MCF 10A (cell line): ENCODE results near the gene GRIN1. TPM values are rescaled to one million over a fixed set of nuclear protein-coding genes. Genes with fewer than 3 reads are reported as not detected.

Experiments
- BruUV-seq: library from RNA; stranded (reverse); fragments of 400-500 nt; replicated peaks from 2 replicates; lab custom pipeline; 2021; lab: Mats Ljungman, UMichigan
- CTCF ChIA-PET: fragments of 300-600 bp; sonication (Branson Sonifier 250); formaldehyde crosslinking; extraction: SDS; loops from one replicate; lab custom pipeline; 2021; ENCODE audit warnings: antibody characterized with exemption, inconsistent platforms; lab: Yijun Ruan, JAX
- POLR2A ChIA-PET: fragments of 300-600, 350-650 bp; sonication (Branson Sonifier 250); formaldehyde crosslinking; extraction: SDS; loops from one replicate; lab custom pipeline; 2020; ENCODE audit warnings: antibody characterized with exemption, inconsistent platforms; lab: Yijun Ruan, JAX
- DNase-seq: peaks from one replicate; pipeline ENCODE4 v3.0.0-alpha.2; 2018; ENCODE audit not compliant: unreplicated experiment
- H3K27ac Mint-ChIP-seq: one replicate; pipeline ENCODE4 v1.8.0; 2022; ENCODE audit warnings: mild to moderate bottlenecking, low read depth, mixed read lengths; ENCODE audit not compliant: unreplicated experiment
- H3K27me3 Mint-ChIP-seq: one replicate; pipeline ENCODE4 v1.8.0; 2022; ENCODE audit warnings: mixed read lengths; ENCODE audit not compliant: insufficient read depth, unreplicated experiment
- H3K36me3 Mint-ChIP-seq: one replicate; pipeline ENCODE4 v1.8.0; 2022; ENCODE audit warnings: mild to moderate bottlenecking, moderate library complexity, mixed read lengths; ENCODE audit not compliant: insufficient read depth, unreplicated experiment
- H3K4me1 Mint-ChIP-seq: one replicate; pipeline ENCODE4 v1.8.0; 2022; ENCODE audit warnings: mixed read lengths; ENCODE audit not compliant: insufficient read depth, unreplicated experiment
- H3K4me3 Mint-ChIP-seq: one replicate; pipeline ENCODE4 v1.8.0; 2022; ENCODE audit warnings: mild to moderate bottlenecking, moderate library complexity, mixed read lengths; ENCODE audit not compliant: unreplicated experiment
- H3K9me3 Mint-ChIP-seq: one replicate; pipeline ENCODE4 v1.8.0; 2022; ENCODE audit warnings: mixed read lengths; ENCODE audit not compliant: unreplicated experiment
- CTCF ChIP-seq: fragments of 200-600 bp; IDR thresholded peaks from one replicate; pipeline ENCODE4 v1.8.0; 2022; ENCODE audit warnings: antibody characterized with exemption, mild to moderate bottlenecking; ENCODE audit not compliant: unreplicated experiment
- intact Hi-C: fragments of 100-400 bp; cut with micrococcal nuclease; formaldehyde crosslinking; loops from 2 replicates; pipeline ENCODE4 v1.14.1; 2022
- total RNA-seq: library from RNA; stranded (reverse); gene quantifications from 2 replicates; pipeline ENCODE4 v1.2.3, GENCODE V29; 2022

GRIN1 gene
- total RNA-seq, 1 experiment from 2014 or later, result 1.4 TPM

- no peaks in the 10 kb centered on the region for H3K27me3 Mint-ChIP-seq
- DNase-seq, result no peak
- H3K27ac Mint-ChIP-seq, result no peak overlapping the region
- H3K4me1 Mint-ChIP-seq, result no peaks in the 10 kb centered on the region
- no peak for TF ChIP-seq CTCF
- POLR2A ChIA-PET, result interaction anchor here (0.6 to 1.1 kb wide), 4 partner anchors 44 to 268 kb away, joined by 3 read pairs; partner anchors contain the start of gene ENTPD8
- H3K4me3 Mint-ChIP-seq, result no peak overlapping the region
- CTCF ChIA-PET, result interaction anchor here (0.7 kb wide), 1 partner anchor 732 kb away, joined by 3 read pairs; no protein-coding TSS in a partner anchor
- intact Hi-C loops, result loop anchor here (10.0 kb wide), 1 partner anchor 52 kb away; the partner anchor contains the start of genes CYSRT1, RNF208 and RNF224
- H3K9me3 Mint-ChIP-seq, result no peaks in the 10 kb centered on the region
- no TSS peak for BruUV-seq
- peaks cover 1% of the 10 kb centered on the region for H3K36me3 Mint-ChIP-seq
These were observed 34.2 kb downstream of the GRIN1 start for GRCh38 chr9:137172901-137173795.

- Mint-ChIP-seq H3K4me3 (no peak overlapping the region), H3K27ac (no peak overlapping the region), H3K9me3 (no peaks in the 10 kb centered on the region), H3K36me3 (peaks cover 6% of the 10 kb centered on the region), H3K27me3 (no peaks in the 10 kb centered on the region), H3K4me1 (no peaks in the 10 kb centered on the region)
- ChIA-PET POLR2A (interaction anchor here (0.6 to 1.1 kb wide), 2 partner anchors 44 to 90 kb away, joined by 3 to 4 read pairs; no protein-coding TSS in a partner anchor), CTCF (interaction anchor here (0.7 kb wide), 2 partner anchors 34 to 732 kb away, joined by 3 read pairs; no protein-coding TSS in a partner anchor)
- BruUV-seq, result no TSS peak
- intact Hi-C loops, result loop anchor here (10.0 kb wide), 1 partner anchor 51 kb away; the partner anchor contains the start of genes CYSRT1, RNF208 and RNF224
- no peak for DNase-seq
- TF ChIP-seq CTCF, result no peak
These were observed 35.1 kb downstream of the GRIN1 start for GRCh38 chr9:137173796-137174664.

GRCh38 chr9:137174722-137175293, 35.9 kb downstream of the GRIN1 start:
- no peaks in the 10 kb centered on the region for H3K27me3 Mint-ChIP-seq
- POLR2A ChIA-PET, result interaction anchor here (0.6 to 1.0 kb wide), 2 partner anchors 45 to 91 kb away, joined by 3 to 4 read pairs; no protein-coding TSS in a partner anchor

More at GRCh38 chr9:137174722-137175293, 35.9 kb downstream of the GRIN1 start:
- Mint-ChIP-seq H3K27ac (no peak overlapping the region), H3K9me3 (no peaks in the 10 kb centered on the region), H3K36me3 (peaks cover 6% of the 10 kb centered on the region), H3K4me1 (no peaks in the 10 kb centered on the region), H3K4me3 (no peak overlapping the region)
- intact Hi-C loops, result loop anchor here (10.0 kb wide), 1 partner anchor 50 kb away; the partner anchor contains the start of genes CYSRT1, RNF208 and RNF224
- CTCF ChIA-PET, result interaction anchor here (0.7 kb wide), 2 partner anchors 35 to 71 kb away, joined by 3 read pairs; no protein-coding TSS in a partner anchor
- no peak for DNase-seq
- BruUV-seq, result no TSS peak
- TF ChIP-seq CTCF, result no peak
